HepG2 (cell line): ENCODE measurements around the gene HOXA1. TPM values are rescaled to one million over a fixed set of nuclear protein-coding genes. Genes with fewer than 3 reads are reported as not detected.

Experiments
- AHDC1 ChIP-seq: sonication (generic); formaldehyde crosslinking; IDR thresholded peaks from 2 replicates; pipeline ENCODE4 v1.5.1; 2020; ENCODE audit warnings: mild to moderate bottlenecking, missing genetic modification reagents, borderline replicate concordance
- ATM ChIP-seq: fragments of 450-650 bp; IDR thresholded peaks from 2 replicates; pipeline ENCODE4 v1.7.1; 2017; ENCODE audit warnings: mild to moderate bottlenecking, borderline replicate concordance
- GABPB1 ChIP-seq: IDR thresholded peaks from 2 replicates; pipeline ENCODE4 v1.6.1; 2016; ENCODE audit warnings: mild to moderate bottlenecking, missing genetic modification reagents, moderate library complexity, missing compliant biosample characterization
- MAZ ChIP-seq, 2 experiments: sonication (generic) in 1 of 2; formaldehyde crosslinking in 1 of 2; IDR thresholded peaks; 2 replicates each; pipeline versions ENCODE4 v1.5.0 to v1.6.1; 2012 to 2020; ENCODE audit warnings: low read depth in 2 of 2, mild to moderate bottlenecking in 2 of 2, borderline replicate concordance in 1 of 2, improper control_type of control experiment in 1 of 2, low read length in 1 of 2, missing genetic modification reagents in 1 of 2, moderate library complexity in 1 of 2
- PHF21A ChIP-seq: sonication (generic); formaldehyde crosslinking; IDR thresholded peaks from 2 replicates; pipeline ENCODE4 v1.5.0; 2020; ENCODE audit warnings: mild to moderate bottlenecking, missing genetic modification reagents
- POGZ ChIP-seq: sonication (generic); formaldehyde crosslinking; IDR thresholded peaks from 2 replicates; pipeline ENCODE4 v1.4.0; 2020; ENCODE audit warnings: mild to moderate bottlenecking, missing genetic modification reagents
- ZNF558 ChIP-seq: sonication (generic); formaldehyde crosslinking; IDR thresholded peaks from 2 replicates; pipeline ENCODE4 v1.9.0; 2022; ENCODE audit warnings: mild to moderate bottlenecking, missing genetic modification reagents, borderline replicate concordance
- polyA plus RNA-seq, 8 experiments: library from polyadenylated mRNA; depleted of rRNA in 3 of 8; stranded (reverse) in 7 of 8; unstranded in 1 of 8; fragments of >200 nt; fragmentation: Illumina TruSeq in 4 of 8; extraction: Trizol in 4 of 8; gene quantifications; 2 replicates each; pipeline versions ENCODE4 v1.2.1 to v1.2.3, GENCODE V29; 2011 to 2016; ENCODE audit warnings: low read depth in 4 of 8, missing spikeins in 1 of 8, mixed read lengths in 1 of 8; ENCODE audit not compliant: insufficient read depth in 1 of 8
- total RNA-seq, 5 experiments: library from RNA; depleted of rRNA; stranded (reverse); fragments of >200 nt; fragmentation: Illumina TruSeq; extraction: Trizol; gene quantifications; 2 replicates each; pipeline ENCODE4 v1.2.3, GENCODE V29; 2016; ENCODE audit warnings: low read depth in 1 of 5
- TF ChIP-seq, protein P1 (sequence below): sonication (generic); formaldehyde crosslinking; IDR thresholded peaks from 2 replicates; pipeline ENCODE4 v1.4.0; 2020; ENCODE audit warnings: missing genetic modification reagents

The HOXA1 gene
- total and polyA plus RNA-seq, 2 of the 13 experiments (the other 11 are each of a cell fraction or from before 2014, with no cell fraction given), result 0.18 to 0.20 TPM

DNA sequence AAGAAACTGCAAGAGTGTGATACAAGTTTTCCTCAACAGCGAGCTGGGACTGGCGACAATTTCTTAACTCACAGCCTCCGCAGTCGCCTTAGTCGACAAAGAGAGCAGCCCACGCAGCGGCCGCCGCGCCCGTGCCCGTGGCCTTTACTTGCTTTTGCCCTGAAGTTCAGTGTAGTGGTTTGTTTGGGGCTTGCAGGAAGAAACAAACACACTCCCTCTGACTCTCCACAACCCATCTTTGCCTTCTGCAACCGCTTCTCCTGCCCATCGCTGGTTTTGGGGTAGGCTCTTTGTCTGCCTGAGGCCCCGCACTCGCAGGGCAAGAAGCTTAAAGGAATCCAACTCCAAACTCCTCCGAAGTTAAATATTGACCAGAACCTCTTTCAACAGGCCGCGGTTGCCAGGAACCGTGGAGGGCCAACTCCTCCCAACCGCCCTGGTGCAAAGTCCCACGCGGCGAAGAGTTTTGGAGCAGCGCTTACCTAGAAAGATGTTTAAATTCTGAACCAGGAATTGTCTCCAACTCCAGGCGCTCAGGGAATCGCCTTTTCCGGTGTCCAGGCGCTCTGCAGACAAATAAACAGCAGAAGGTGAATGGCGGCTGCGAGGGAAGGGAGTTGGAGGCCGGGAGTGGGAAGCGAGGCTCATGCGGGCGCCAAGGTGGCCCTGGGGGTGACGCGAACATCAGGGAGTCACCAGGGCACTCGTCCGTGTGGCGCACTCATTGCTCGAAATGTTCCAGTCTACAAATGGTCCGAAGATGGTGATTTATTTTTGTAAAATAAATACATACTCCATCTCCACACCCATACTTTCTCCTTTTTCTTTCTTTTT lies 26.5 kb upstream of the HOXA1 start (continued):
- TF ChIP-seq AHDC1 (peak; percentile 72; the same call in 1 of the 2 replicates), PHF21A (CRISPR knock-in tag) (peak; percentile 93), MAZ (IDR thresholded peaks at IDR 0.05; ENCODE audit: borderline replicate concordance, low read depth, low read length) (0 out of 2 replicates have a peak, but pooled peaks have one; percentile 57), MAZ (CRISPR knock-in tag; IDR thresholded peaks at IDR 0.05; ENCODE audit: low read depth) (no peak), GABPB1 (peak; percentile 59), ZNF558 (CRISPR knock-in tag) (peak; percentile 78; the same call in 1 of the 2 replicates), POGZ (peak; percentile 45; the same call in 1 of the 2 replicates), ATM (no peak)
- TF ChIP-seq, protein P1, sequence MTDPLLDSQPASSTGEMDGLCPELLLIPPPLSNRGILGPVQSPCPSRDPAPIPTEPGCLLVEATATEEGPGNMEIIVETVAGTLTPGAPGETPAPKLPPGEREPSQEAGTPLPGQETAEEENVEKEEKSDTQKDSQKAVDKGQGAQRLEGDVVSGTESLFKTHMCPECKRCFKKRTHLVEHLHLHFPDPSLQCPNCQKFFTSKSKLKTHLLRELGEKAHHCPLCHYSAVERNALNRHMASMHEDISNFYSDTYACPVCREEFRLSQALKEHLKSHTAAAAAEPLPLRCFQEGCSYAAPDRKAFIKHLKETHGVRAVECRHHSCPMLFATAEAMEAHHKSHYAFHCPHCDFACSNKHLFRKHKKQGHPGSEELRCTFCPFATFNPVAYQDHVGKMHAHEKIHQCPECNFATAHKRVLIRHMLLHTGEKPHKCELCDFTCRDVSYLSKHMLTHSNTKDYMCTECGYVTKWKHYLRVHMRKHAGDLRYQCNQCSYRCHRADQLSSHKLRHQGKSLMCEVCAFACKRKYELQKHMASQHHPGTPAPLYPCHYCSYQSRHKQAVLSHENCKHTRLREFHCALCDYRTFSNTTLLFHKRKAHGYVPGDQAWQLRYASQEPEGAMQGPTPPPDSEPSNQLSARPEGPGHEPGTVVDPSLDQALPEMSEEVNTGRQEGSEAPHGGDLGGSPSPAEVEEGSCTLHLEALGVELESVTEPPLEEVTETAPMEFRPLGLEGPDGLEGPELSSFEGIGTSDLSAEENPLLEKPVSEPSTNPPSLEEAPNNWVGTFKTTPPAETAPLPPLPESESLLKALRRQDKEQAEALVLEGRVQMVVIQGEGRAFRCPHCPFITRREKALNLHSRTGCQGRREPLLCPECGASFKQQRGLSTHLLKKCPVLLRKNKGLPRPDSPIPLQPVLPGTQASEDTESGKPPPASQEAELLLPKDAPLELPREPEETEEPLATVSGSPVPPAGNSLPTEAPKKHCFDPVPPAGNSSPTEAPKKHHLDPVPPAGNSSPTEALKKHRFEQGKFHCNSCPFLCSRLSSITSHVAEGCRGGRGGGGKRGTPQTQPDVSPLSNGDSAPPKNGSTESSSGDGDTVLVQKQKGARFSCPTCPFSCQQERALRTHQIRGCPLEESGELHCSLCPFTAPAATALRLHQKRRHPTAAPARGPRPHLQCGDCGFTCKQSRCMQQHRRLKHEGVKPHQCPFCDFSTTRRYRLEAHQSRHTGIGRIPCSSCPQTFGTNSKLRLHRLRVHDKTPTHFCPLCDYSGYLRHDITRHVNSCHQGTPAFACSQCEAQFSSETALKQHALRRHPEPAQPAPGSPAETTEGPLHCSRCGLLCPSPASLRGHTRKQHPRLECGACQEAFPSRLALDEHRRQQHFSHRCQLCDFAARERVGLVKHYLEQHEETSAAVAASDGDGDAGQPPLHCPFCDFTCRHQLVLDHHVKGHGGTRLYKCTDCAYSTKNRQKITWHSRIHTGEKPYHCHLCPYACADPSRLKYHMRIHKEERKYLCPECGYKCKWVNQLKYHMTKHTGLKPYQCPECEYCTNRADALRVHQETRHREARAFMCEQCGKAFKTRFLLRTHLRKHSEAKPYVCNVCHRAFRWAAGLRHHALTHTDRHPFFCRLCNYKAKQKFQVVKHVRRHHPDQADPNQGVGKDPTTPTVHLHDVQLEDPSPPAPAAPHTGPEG, result no peak
